ENCODE data around the gene PFKFB1. TPM values are rescaled to one million over a fixed set of nuclear protein-coding genes. Genes with fewer than 3 reads are reported as not detected.

The PFKFB1 gene
- total and polyA plus RNA-seq, 9 of the 15 experiments (the other 6 are each of a cell fraction or from before 2014, with no cell fraction given), result 0.07 to 0.24 (median 0.15) TPM; not detected in 2

DNA sequence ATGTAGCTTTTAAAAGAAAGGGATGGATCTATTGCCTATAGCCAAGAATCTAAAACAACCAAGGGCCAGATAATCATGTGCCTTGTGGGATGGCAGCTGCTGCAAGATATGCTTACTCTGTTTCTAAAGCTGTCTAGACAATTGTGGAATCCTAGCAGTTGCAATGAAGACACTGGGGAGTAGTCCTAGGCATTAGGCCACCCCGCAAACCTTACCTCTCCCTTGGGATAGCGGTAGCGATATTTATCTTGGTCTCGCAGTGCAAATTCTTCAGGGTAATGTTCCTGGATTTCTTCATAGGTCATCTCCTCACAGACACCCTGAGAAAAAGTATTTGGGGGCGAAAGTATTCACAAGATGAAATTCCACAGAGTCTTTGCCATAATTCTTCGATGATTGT lies 48.8 kb downstream of the PFKFB1 start:
- H3K27me3 ChIP-seq (ENCODE audit: control insufficient read depth in 2 of 2, insufficient read depth in 2 of 2, low read length in 2 of 2), result no peaks in the 10 kb centered on the region
- ChIA-PET CTCF (ENCODE audit: low intra/inter-chr PET ratio) (no interaction called here), POLR2A (no interaction called here)
- H3K79me2 ChIP-seq (ENCODE audit: control insufficient read depth, insufficient read depth, low read length), result no peaks in the 10 kb centered on the region
- intact Hi-C loops (cut with micrococcal nuclease) (no loop called here), in situ Hi-C loops (cut with MboI) (no loop called here)
- H4K20me1 ChIP-seq (replicated peaks; ENCODE audit: control insufficient read depth, insufficient read depth, low read length), result no peaks in the 10 kb centered on the region
- H3K9ac ChIP-seq (ENCODE audit: insufficient read depth in 1 of 2, low read depth in 2 of 2, low read length in 2 of 2), result no peak overlapping the region
- no peak for TF ChIP-seq ETV1 (tag; conservative IDR thresholded peaks at IDR 0.05; ENCODE audit: low read depth)
- TF ChIP-seq RFX7 (CRISPR knock-in tag; IDR thresholded peaks at IDR 0.05), result no peak
- TF ChIP-seq, protein P1, sequence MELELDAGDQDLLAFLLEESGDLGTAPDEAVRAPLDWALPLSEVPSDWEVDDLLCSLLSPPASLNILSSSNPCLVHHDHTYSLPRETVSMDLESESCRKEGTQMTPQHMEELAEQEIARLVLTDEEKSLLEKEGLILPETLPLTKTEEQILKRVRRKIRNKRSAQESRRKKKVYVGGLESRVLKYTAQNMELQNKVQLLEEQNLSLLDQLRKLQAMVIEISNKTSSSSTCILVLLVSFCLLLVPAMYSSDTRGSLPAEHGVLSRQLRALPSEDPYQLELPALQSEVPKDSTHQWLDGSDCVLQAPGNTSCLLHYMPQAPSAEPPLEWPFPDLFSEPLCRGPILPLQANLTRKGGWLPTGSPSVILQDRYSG (tag; conservative IDR thresholded peaks at IDR 0.05; ENCODE audit: low read depth), result no peak
- TF ChIP-seq SLC30A9 (CRISPR knock-in tag; IDR thresholded peaks at IDR 0.05), result no peak
- TF ChIP-seq, protein P2, sequence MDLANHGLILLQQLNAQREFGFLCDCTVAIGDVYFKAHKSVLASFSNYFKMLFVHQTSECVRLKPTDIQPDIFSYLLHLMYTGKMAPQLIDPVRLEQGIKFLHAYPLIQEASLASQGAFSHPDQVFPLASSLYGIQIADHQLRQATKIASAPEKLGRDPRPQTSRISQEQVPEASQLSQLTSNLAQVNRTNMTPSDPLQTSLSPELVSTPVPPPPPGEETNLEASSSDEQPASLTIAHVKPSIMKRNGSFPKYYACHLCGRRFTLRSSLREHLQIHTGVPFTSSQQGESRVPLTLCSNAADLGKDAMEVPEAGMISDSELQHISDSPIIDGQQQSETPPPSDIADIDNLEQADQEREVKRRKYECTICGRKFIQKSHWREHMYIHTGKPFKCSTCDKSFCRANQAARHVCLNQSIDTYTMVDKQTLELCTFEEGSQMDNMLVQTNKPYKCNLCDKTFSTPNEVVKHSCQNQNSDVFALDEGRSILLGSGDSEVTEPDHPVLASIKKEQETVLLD (IDR thresholded peaks at IDR 0.05), result no peak
- no peak for TF ChIP-seq EWSR1 (IDR thresholded peaks at IDR 0.05; ENCODE audit: borderline replicate concordance, low read depth, partially characterized antibody)
- TF ChIP-seq ZNF239 (CRISPR knock-in tag; IDR thresholded peaks at IDR 0.05), result no peak
- TF ChIP-seq RB1 (IDR thresholded peaks at IDR 0.05; ENCODE audit: low read depth), result no peak
- TF ChIP-seq SMARCA5 (IDR thresholded peaks at IDR 0.05), result no peak
- no peak for TF ChIP-seq SMARCA4 (IDR thresholded peaks at IDR 0.05)
- TF ChIP-seq CBX1 (IDR thresholded peaks at IDR 0.05; ENCODE audit: low read depth), result no peak
- no peak for DNase-seq (ENCODE audit: extremely low read depth in 1 of 4, low spot score in 3 of 4)
- 5% methylated on average over 6 of the region's 6 CpGs for WGBS (ENCODE audit: insufficient coverage, low coverage, missing lambda C conversion rate)
- H3K4me3 ChIP-seq, result no peak overlapping the region
- H3K27ac ChIP-seq (ENCODE audit: extremely low read depth, low read depth, low read length), result no peak overlapping the region
- ATAC-seq, result no peak
- no peak overlapping the region for H2AFZ ChIP-seq (ENCODE audit: low read depth, low read length)
- no TSS peak for BruUV-seq (replicated peaks)
- no peaks in the 10 kb centered on the region for H3K36me3 ChIP-seq (ENCODE audit: control insufficient read depth, insufficient read depth, low read length)
- peaks cover 0 to under 1% of the 10 kb centered on the region in 2 experiments; a peak in 1 of 5 replicates for H3K4me1 ChIP-seq (replicated peaks in 1 of 2; ENCODE audit: control insufficient read depth in 2 of 2, insufficient read depth in 2 of 2, low read length in 2 of 2)
- no peak overlapping the region for H3K4me2 ChIP-seq (ENCODE audit: insufficient read depth, low read length)
- no peak for FAIRE-seq
- no peaks in the 10 kb centered on the region for H3K9me1 ChIP-seq (ENCODE audit: control insufficient read depth, insufficient read depth, low read length)
- no peaks in the 10 kb centered on the region for H3K9me3 ChIP-seq (replicated peaks; ENCODE audit: control insufficient read depth, insufficient read depth, low read depth, low read length)

Measured in K562 (cell line).